Measurements from ENCODE around the gene CACNA2D3. TPM values are rescaled to one million over a fixed set of nuclear protein-coding genes. Genes with fewer than 3 reads are reported as not detected.

Gene CACNA2D3
- total RNA-seq, 6 donors from 2014 or later: 2.9 to 16.8 (median 4.9) TPM

DNA sequence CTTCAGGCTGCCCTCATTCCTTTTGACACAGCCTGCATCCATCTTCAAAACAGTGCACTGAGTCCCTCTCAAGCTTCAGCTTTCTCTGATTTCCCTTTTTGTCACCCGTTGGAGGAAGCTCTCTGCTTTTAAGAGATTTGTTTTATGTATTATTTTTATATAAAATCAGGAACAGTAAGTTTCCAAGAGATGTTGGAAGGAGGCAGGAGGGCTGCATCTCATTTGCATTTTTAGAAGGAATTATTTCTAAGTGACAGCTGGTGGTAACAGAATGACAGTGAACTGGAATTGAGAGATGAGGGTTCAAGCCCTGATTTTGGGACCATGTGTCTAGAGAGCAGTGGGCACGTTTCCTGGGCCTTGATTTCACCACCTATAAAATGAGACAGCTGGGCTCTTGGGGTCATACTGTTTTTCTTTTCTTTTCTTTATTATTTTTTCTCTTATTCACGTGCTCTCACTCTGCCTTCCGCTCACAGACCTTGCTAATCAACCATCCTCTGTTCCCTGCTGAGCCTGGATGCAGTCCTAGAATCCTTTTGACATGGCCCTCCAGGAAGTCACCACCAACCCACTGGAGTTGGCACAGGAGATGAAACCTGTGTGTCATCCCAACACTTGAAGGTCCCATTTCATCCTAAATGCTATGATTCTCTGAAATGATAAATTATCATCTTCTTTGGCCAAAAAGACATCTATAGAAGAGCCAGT lies 148.6 kb downstream of the CACNA2D3 start:
- no peaks in the 10 kb centered on the region for H3K36me3 ChIP-seq
- no peak overlapping the region for H3K4me3 ChIP-seq
- WGBS, 2 donors: 35 to 67% methylated on average over 4 of the region's 4 CpGs
- TF ChIP-seq EP300 (IDR thresholded peaks at IDR 0.05) (no peak), POLR2AphosphoS5 (IDR thresholded peaks at IDR 0.05) (no peak), POLR2A (IDR thresholded peaks at IDR 0.05) (no peak)
- TF ChIP-seq, protein P1, sequence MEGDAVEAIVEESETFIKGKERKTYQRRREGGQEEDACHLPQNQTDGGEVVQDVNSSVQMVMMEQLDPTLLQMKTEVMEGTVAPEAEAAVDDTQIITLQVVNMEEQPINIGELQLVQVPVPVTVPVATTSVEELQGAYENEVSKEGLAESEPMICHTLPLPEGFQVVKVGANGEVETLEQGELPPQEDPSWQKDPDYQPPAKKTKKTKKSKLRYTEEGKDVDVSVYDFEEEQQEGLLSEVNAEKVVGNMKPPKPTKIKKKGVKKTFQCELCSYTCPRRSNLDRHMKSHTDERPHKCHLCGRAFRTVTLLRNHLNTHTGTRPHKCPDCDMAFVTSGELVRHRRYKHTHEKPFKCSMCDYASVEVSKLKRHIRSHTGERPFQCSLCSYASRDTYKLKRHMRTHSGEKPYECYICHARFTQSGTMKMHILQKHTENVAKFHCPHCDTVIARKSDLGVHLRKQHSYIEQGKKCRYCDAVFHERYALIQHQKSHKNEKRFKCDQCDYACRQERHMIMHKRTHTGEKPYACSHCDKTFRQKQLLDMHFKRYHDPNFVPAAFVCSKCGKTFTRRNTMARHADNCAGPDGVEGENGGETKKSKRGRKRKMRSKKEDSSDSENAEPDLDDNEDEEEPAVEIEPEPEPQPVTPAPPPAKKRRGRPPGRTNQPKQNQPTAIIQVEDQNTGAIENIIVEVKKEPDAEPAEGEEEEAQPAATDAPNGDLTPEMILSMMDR (IDR thresholded peaks at IDR 0.05): no peak
- DNase-seq (no peak), ATAC-seq (ENCODE audit: low FRiP score in 2 of 2) (no peak)
- no peaks in the 10 kb centered on the region for H3K9me3 ChIP-seq
- no peaks in the 10 kb centered on the region for H3K4me1 ChIP-seq
- H3K27me3 ChIP-seq: no peaks in the 10 kb centered on the region
- H3K27ac ChIP-seq: no peak overlapping the region

DNA sequence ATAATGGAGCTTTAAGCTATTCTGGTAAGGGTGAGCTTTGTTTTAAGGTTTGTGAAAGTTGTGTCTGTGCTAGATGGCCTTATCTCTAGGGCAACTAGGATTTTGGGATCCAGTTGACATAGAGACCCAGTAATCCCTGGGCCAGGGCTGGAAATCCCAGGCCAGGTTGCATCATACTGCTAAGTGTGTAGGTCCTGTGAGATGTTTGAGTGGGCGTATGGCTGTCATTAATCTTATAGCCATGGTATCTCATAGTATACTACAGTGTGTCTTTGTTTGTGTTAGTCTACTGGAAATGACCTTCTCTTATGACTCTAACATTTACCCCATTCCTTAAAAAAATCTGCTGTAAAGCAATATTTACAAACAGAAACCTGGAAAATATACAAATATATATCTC lies 151.4 kb downstream of the CACNA2D3 start:
- Histone ChIP-seq H3K9me3 (peaks cover 0 to 4% (median 0%) of the 10 kb centered on the region in 4 donors), H3K4me1 (no peaks in the 10 kb centered on the region), H3K36me3 (no peaks in the 10 kb centered on the region), H3K27me3 (no peaks in the 10 kb centered on the region), H3K27ac (no peak overlapping the region), H3K4me3 (no peak overlapping the region)
- WGBS, 2 donors: 67 to 79% methylated on average over 1 of the region's 1 CpG
- ATAC-seq (ENCODE audit: low FRiP score in 2 of 2) (no peak), DNase-seq (no peak)
- no peak for TF ChIP-seq EP300 (IDR thresholded peaks at IDR 0.05)

DNA sequence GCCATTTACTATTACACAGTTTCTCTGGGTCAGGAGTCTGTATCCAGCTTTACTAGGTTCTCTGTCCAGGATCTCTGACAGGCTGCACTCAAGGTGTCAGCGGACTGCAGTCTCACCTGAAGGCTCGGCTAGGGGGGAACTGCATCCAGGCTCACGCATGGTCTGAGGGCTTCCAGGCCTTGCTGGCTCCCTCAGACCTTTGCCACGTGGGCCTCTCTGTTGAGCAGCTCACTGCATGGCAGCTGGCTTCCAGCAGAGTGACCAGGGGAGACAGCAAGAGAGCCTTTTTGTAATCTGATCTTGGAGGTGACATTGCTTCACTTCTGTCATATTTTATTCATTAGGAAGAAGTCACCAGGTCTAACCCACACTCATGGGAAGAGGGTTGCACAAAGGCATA lies 152.3 kb downstream of the CACNA2D3 start:
- TF ChIP-seq POLR2A (IDR thresholded peaks at IDR 0.05) (no peak), EP300 (IDR thresholded peaks at IDR 0.05) (no peak), POLR2AphosphoS5 (IDR thresholded peaks at IDR 0.05) (no peak)
- TF ChIP-seq, protein P1 (IDR thresholded peaks at IDR 0.05): no peak
- DNase-seq (no peak), ATAC-seq (ENCODE audit: low FRiP score in 2 of 2) (no peak)
- no peak overlapping the region for H3K4me3 ChIP-seq
- no peaks in the 10 kb centered on the region for H3K27me3 ChIP-seq
- 59 to 79% methylated on average over 4 of the region's 4 CpGs for WGBS, 2 donors
- H3K4me1 ChIP-seq: no peaks in the 10 kb centered on the region
- no peak overlapping the region for H3K27ac ChIP-seq
- H3K36me3 ChIP-seq: no peaks in the 10 kb centered on the region
- peaks cover 0 to 4% (median 0%) of the 10 kb centered on the region in 4 donors for H3K9me3 ChIP-seq

- no peaks in the 10 kb centered on the region for H3K4me1 ChIP-seq
- DNase-seq: no peak
- TF ChIP-seq POLR2AphosphoS5 (IDR thresholded peaks at IDR 0.05) (no peak), EP300 (IDR thresholded peaks at IDR 0.05) (no peak), POLR2A (IDR thresholded peaks at IDR 0.05) (no peak)
- TF ChIP-seq, protein P1 (IDR thresholded peaks at IDR 0.05): no peak
- WGBS, 2 donors: 83 to 89% methylated on average over 10 of the region's 10 CpGs
- no peak overlapping the region for H3K27ac ChIP-seq
- no peak for ATAC-seq (ENCODE audit: low FRiP score in 2 of 2)
- no peaks in the 10 kb centered on the region for H3K27me3 ChIP-seq
- H3K4me3 ChIP-seq: no peak overlapping the region
- no peaks in the 10 kb centered on the region for H3K36me3 ChIP-seq
- H3K9me3 ChIP-seq: peaks cover 0 to 4% (median 0%) of the 10 kb centered on the region in 4 donors
Observed at GRCh38 chr3:54279005-54279583, 156.7 kb downstream of the CACNA2D3 start.

- TF ChIP-seq EP300 (IDR thresholded peaks at IDR 0.05): no peak
- TF ChIP-seq, protein P1 (IDR thresholded peaks at IDR 0.05): no peak
- no peak for TF ChIP-seq POLR2A (IDR thresholded peaks at IDR 0.05)
- TF ChIP-seq POLR2AphosphoS5 (IDR thresholded peaks at IDR 0.05): no peak
- Histone ChIP-seq H3K27ac (no peak overlapping the region), H3K4me1 (no peaks in the 10 kb centered on the region), H3K9me3 (no peaks in the 10 kb centered on the region), H3K27me3 (no peaks in the 10 kb centered on the region), H3K4me3 (no peak overlapping the region), H3K36me3 (no peaks in the 10 kb centered on the region)
- DNase-seq (no peak), ATAC-seq (ENCODE audit: low FRiP score in 2 of 2) (no peak)
- 50 to 60% methylated on average over 4 of the region's 4 CpGs for WGBS, 2 donors
Observed at GRCh38 chr3:54283470-54283869, 161.1 kb downstream of the CACNA2D3 start.

All from upper lobe of left lung (tissue), 6 donors.